ENCODE data around the gene ARMS2. TPM values are rescaled to one million over a fixed set of nuclear protein-coding genes. Genes with fewer than 3 reads are reported as not detected.

Gene ARMS2
- total RNA-seq, 1 experiment from 2014 or later = not detected

DNA sequence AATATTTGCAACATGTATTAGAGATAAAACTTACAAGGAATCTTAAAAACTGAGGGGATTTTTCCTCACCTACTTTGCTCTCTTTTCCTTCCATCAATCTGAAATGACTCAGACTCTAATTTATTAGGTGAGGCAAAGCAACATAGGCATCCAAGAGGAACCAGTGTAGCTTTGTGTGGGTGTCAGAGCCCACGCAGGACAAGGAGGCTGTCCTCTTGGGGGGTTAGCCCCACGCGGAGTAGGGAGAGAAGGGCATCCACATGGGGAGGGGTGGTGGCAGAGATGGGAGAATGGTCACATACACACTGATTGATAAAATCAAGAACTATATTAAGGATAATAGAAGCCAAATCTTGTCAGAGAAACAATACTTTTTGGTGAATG is 33.8 kb upstream of the ARMS2 start:
- no peaks in the 10 kb centered on the region for H3K4me1 ChIP-seq (ENCODE audit: insufficient read depth, low read length)
- BruUV-seq (replicated peaks) = no TSS peak
- H3F3A ChIP-seq (ENCODE audit: low read length, unreplicated experiment) = no peaks in the 10 kb centered on the region
- H3K4me3 ChIP-seq (ENCODE audit: low read length) = no peak overlapping the region
- ATAC-seq (no peak), DNase-seq (no peak)
- H3K9me3 ChIP-seq (ENCODE audit: low read length) = no peaks in the 10 kb centered on the region
- no peak overlapping the region for H3K27ac ChIP-seq (ENCODE audit: low read length)
- H3K36me3 ChIP-seq (ENCODE audit: low read depth, low read length) = no peaks in the 10 kb centered on the region
- H3K4me2 ChIP-seq (ENCODE audit: low read length) = no peak overlapping the region
- H3K27me3 ChIP-seq (ENCODE audit: low read length) = no peaks in the 10 kb centered on the region
- intact Hi-C loops (cut with micrococcal nuclease) = no loop called here
- no peaks in the 10 kb centered on the region for H4K20me1 ChIP-seq (ENCODE audit: low read length)
- H3K9me2 ChIP-seq (replicated peaks; ENCODE audit: low read length) = no peaks in the 10 kb centered on the region
- no peak overlapping the region for H3K9ac ChIP-seq (ENCODE audit: low read length)
- no peaks in the 10 kb centered on the region for H3K79me2 ChIP-seq (ENCODE audit: low read length)
- CTCF ChIA-PET = no interaction called here
- H2AFZ ChIP-seq (ENCODE audit: low read length) = no peak overlapping the region
- TF ChIP-seq, protein P1, sequence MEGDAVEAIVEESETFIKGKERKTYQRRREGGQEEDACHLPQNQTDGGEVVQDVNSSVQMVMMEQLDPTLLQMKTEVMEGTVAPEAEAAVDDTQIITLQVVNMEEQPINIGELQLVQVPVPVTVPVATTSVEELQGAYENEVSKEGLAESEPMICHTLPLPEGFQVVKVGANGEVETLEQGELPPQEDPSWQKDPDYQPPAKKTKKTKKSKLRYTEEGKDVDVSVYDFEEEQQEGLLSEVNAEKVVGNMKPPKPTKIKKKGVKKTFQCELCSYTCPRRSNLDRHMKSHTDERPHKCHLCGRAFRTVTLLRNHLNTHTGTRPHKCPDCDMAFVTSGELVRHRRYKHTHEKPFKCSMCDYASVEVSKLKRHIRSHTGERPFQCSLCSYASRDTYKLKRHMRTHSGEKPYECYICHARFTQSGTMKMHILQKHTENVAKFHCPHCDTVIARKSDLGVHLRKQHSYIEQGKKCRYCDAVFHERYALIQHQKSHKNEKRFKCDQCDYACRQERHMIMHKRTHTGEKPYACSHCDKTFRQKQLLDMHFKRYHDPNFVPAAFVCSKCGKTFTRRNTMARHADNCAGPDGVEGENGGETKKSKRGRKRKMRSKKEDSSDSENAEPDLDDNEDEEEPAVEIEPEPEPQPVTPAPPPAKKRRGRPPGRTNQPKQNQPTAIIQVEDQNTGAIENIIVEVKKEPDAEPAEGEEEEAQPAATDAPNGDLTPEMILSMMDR (conservative IDR thresholded peaks at IDR 0.05; ENCODE audit: low read depth, low read length) = no peak
- TF ChIP-seq EZH2phosphoT487 (IDR thresholded peaks at IDR 0.05; ENCODE audit: borderline replicate concordance, low read length) = no peak
- no peak for TF ChIP-seq EZH2 (IDR thresholded peaks at IDR 0.05; ENCODE audit: low read length, unreplicated experiment)
- POLR2A ChIA-PET (ENCODE audit: unreplicated experiment) = no interaction called here

DNA sequence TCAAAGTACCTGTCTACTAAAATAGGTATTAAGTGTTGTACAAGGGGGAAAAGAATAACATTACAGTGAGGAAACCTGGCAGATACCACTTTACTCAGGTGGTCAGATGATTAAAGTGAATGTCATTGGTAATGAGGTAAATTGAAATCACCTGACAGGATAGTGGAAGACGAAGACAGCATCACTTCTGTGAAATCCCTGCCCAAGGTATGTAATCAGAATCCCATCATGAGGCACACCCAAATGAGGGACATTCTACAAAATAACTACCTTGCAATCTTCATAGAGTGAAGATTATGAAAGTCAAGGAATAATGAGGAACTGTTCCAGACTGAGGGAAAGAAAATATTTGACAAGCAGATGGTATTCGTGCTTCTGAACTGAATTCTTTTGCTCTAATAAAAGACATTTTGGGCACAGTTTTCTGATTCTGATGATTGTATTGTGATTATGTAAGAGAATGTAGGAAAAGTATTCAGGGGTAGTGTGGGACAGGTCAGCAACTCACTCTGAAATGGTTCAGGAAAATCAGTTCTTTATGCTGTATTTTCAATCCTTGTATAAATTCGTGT is 33.3 kb upstream of the ARMS2 start:
- ChIA-PET POLR2A (ENCODE audit: unreplicated experiment) (no interaction called here), CTCF (no interaction called here)
- Histone ChIP-seq H3K4me3 (ENCODE audit: low read length) (no peak overlapping the region), H3K27ac (ENCODE audit: low read length) (no peak overlapping the region), H3K9me3 (ENCODE audit: low read length) (no peaks in the 10 kb centered on the region), H3K27me3 (ENCODE audit: low read length) (no peaks in the 10 kb centered on the region), H3K4me1 (ENCODE audit: insufficient read depth, low read length) (no peaks in the 10 kb centered on the region), H3K4me2 (ENCODE audit: low read length) (no peak overlapping the region), H3F3A (ENCODE audit: low read length, unreplicated experiment) (no peaks in the 10 kb centered on the region), H3K9ac (ENCODE audit: low read length) (no peak overlapping the region), H3K79me2 (ENCODE audit: low read length) (no peaks in the 10 kb centered on the region), H2AFZ (ENCODE audit: low read length) (no peak overlapping the region), H3K9me2 (replicated peaks; ENCODE audit: low read length) (no peaks in the 10 kb centered on the region), H3K36me3 (ENCODE audit: low read depth, low read length) (no peaks in the 10 kb centered on the region), H4K20me1 (ENCODE audit: low read length) (no peaks in the 10 kb centered on the region)
- DNase-seq = no peak
- TF ChIP-seq EZH2phosphoT487 (IDR thresholded peaks at IDR 0.05; ENCODE audit: borderline replicate concordance, low read length) (no peak), EZH2 (IDR thresholded peaks at IDR 0.05; ENCODE audit: low read length, unreplicated experiment) (no peak)
- TF ChIP-seq, protein P1 (conservative IDR thresholded peaks at IDR 0.05; ENCODE audit: low read depth, low read length) = no peak
- BruUV-seq (replicated peaks) = no TSS peak
- intact Hi-C loops (cut with micrococcal nuclease) = no loop called here
- ATAC-seq = no peak

DNA sequence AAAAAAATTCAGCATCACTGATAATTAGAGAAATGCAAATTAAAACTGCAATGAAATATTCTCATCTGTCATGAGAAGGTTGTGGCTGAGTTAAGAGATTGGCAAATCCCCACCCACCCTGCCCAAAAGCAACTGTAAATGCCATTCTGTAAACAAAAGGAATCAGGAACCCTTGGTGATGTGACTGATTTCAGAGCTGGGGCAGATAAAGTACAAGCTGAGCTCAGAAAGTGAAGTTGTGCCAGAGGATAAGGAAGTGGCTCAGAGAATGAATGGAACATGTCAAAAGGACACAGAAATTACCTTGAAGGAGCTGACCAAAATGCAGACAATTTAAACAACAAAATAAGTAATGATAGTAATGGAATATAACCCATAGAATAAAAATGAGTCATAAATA is 32.7 kb upstream of the ARMS2 start:
- Histone ChIP-seq H3K9me2 (replicated peaks; ENCODE audit: low read length) (no peaks in the 10 kb centered on the region), H3F3A (ENCODE audit: low read length, unreplicated experiment) (no peaks in the 10 kb centered on the region), H3K4me3 (ENCODE audit: low read length) (no peak overlapping the region), H3K4me1 (ENCODE audit: insufficient read depth, low read length) (no peaks in the 10 kb centered on the region), H3K36me3 (ENCODE audit: low read depth, low read length) (no peaks in the 10 kb centered on the region), H2AFZ (ENCODE audit: low read length) (no peak overlapping the region), H3K4me2 (ENCODE audit: low read length) (no peak overlapping the region), H3K27me3 (ENCODE audit: low read length) (no peaks in the 10 kb centered on the region), H4K20me1 (ENCODE audit: low read length) (no peaks in the 10 kb centered on the region), H3K9me3 (ENCODE audit: low read length) (no peaks in the 10 kb centered on the region), H3K27ac (ENCODE audit: low read length) (no peak overlapping the region), H3K79me2 (ENCODE audit: low read length) (no peaks in the 10 kb centered on the region), H3K9ac (ENCODE audit: low read length) (no peak overlapping the region)
- no peak for TF ChIP-seq EZH2 (IDR thresholded peaks at IDR 0.05; ENCODE audit: low read length, unreplicated experiment)
- no peak for TF ChIP-seq EZH2phosphoT487 (IDR thresholded peaks at IDR 0.05; ENCODE audit: borderline replicate concordance, low read length)
- TF ChIP-seq, protein P1 (conservative IDR thresholded peaks at IDR 0.05; ENCODE audit: low read depth, low read length) = no peak
- ATAC-seq (no peak), DNase-seq (no peak)
- no TSS peak for BruUV-seq (replicated peaks)
- intact Hi-C loops (cut with micrococcal nuclease) = no loop called here
- ChIA-PET CTCF (no interaction called here), POLR2A (ENCODE audit: unreplicated experiment) (interaction anchor here (0.6 kb wide), 1 partner anchor 48 kb away, joined by 5 read pairs; no protein-coding TSS in a partner anchor)
